ENCODE data around the gene MRPL47. TPM values are rescaled to one million over a fixed set of nuclear protein-coding genes. Genes with fewer than 3 reads are reported as not detected.

MRPL47 gene
- polyA plus RNA-seq, 1 of the 3 experiments (the other 2 are of a cell fraction) = 37.8 TPM

DNA sequence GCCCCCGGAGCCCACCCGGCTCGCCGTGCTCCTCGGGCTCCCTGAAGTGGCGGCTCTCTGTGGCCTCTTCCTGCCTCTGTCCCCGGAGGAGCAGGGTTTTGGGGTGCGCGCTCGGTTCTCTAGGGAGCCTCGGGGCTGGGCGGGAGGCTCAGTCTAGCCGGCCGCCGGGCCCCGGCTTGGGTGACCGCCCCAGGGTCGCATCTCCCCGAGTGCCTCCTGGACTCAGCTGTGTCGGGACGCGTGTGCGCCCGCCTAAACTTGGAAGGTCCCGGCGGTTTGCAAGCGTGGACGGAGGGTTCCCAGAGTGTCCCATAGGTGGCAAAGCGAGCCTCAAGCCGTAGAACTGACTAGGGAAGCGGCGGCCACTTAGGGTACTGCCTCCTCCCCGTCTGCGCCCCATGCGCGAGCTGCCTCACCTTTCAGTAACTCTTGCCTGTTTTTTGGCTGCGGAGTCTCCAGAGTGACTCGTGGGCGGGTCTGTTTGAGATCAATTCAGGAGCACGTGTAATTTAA lies 41.1 kb downstream of the MRPL47 start:
- Histone ChIP-seq H3K27me3 (ENCODE audit: insufficient read depth) (no peaks in the 10 kb centered on the region), H3F3A (replicated peaks; ENCODE audit: insufficient read depth) (no peaks in the 10 kb centered on the region), H3K27ac (ENCODE audit: low read depth in 2 of 2, low read length in 1 of 2) (peak overlapping the region; percentile 87 to 93), H3K9me3 (no peaks in the 10 kb centered on the region), H3K9me2 (no peaks in the 10 kb centered on the region), H3K9ac (peak overlapping the region; percentile 87), H4K20me1 (ENCODE audit: insufficient read depth) (no peaks in the 10 kb centered on the region), H3K36me3 (replicated peaks in 1 of 2; ENCODE audit: control insufficient read depth in 1 of 2, insufficient read depth in 2 of 2, low read length in 1 of 2) (no peaks in the 10 kb centered on the region), H3K4me2 (peak overlapping the region; percentile 89), H2AFZ (ENCODE audit: low read depth) (peak overlapping the region; percentile 94), H3K4me1 (ENCODE audit: control insufficient read depth in 1 of 2, insufficient read depth in 2 of 2, low read depth in 1 of 2, low read length in 1 of 2) (peaks cover 0 to 5% of the 10 kb centered on the region in 2 experiments; a peak in 2 of 4 replicates), H3K79me2 (ENCODE audit: insufficient read depth) (peaks cover 49% of the 10 kb centered on the region), H3K4me3 (ENCODE audit: low read depth in 2 of 2, low read length in 1 of 2) (peak overlapping the region; percentile 83 to 98)
- CTCF ChIA-PET = interaction anchor here (0.6 to 1.5 kb wide), 5 partner anchors 20 to 242 kb away, joined by 3 to 4 read pairs (median 3); no protein-coding TSS in a partner anchor
- TF ChIP-seq EP300 (IDR thresholded peaks at IDR 0.05; ENCODE audit: borderline replicate concordance in 1 of 2, low read depth in 1 of 2, low read length in 1 of 2) = no peak
- no peak for TF ChIP-seq TCF12 (IDR thresholded peaks at IDR 0.05)
- no peak for TF ChIP-seq JUND (IDR thresholded peaks at IDR 0.05)
- no peak for TF ChIP-seq RXRA (IDR thresholded peaks at IDR 0.05; ENCODE audit: borderline replicate concordance, low read depth)
- 0 out of 2 replicates have a peak, but pooled peaks have one; percentile 22 for TF ChIP-seq SIN3A (IDR thresholded peaks at IDR 0.05; ENCODE audit: borderline replicate concordance, low read depth, low read length)
- no peak for TF ChIP-seq NFIC (IDR thresholded peaks at IDR 0.05; ENCODE audit: borderline replicate concordance)
- no peak for TF ChIP-seq GATA2 (CRISPR knock-in tag; IDR thresholded peaks at IDR 0.05)
- no peak for TF ChIP-seq EZH2phosphoT487 (IDR thresholded peaks at IDR 0.05; ENCODE audit: borderline replicate concordance, low read depth)
- TF ChIP-seq MAX (IDR thresholded peaks at IDR 0.05; ENCODE audit: low read depth) = 0 out of 2 replicates have a peak, but pooled peaks have one; percentile 22
- TF ChIP-seq YY1 (IDR thresholded peaks at IDR 0.05; ENCODE audit: low read depth) = no peak
- TF ChIP-seq RCOR1 (IDR thresholded peaks at IDR 0.05; ENCODE audit: low read length) = no peak
- TF ChIP-seq FOXM1 (IDR thresholded peaks at IDR 0.05; ENCODE audit: low read depth) = no peak
- no peak for TF ChIP-seq MEF2A (IDR thresholded peaks at IDR 0.05; ENCODE audit: borderline replicate concordance, low read depth)
- TF ChIP-seq FOXJ3 (CRISPR knock-in tag; IDR thresholded peaks at IDR 0.05) = no peak
- no peak for TF ChIP-seq POLR2AphosphoS5 (IDR thresholded peaks at IDR 0.05; ENCODE audit: low read depth, low read length)
- TF ChIP-seq MXI1 (IDR thresholded peaks at IDR 0.05; ENCODE audit: low read depth, low read length) = peak; percentile 64
- no peak for TF ChIP-seq TEAD4 (IDR thresholded peaks at IDR 0.05; ENCODE audit: borderline replicate concordance, insufficient read depth)
- TF ChIP-seq NRF1 (IDR thresholded peaks at IDR 0.05; ENCODE audit: low read depth, low read length) = peak; percentile 28; the same call in 1 of the 2 replicates
- TF ChIP-seq, protein P1, sequence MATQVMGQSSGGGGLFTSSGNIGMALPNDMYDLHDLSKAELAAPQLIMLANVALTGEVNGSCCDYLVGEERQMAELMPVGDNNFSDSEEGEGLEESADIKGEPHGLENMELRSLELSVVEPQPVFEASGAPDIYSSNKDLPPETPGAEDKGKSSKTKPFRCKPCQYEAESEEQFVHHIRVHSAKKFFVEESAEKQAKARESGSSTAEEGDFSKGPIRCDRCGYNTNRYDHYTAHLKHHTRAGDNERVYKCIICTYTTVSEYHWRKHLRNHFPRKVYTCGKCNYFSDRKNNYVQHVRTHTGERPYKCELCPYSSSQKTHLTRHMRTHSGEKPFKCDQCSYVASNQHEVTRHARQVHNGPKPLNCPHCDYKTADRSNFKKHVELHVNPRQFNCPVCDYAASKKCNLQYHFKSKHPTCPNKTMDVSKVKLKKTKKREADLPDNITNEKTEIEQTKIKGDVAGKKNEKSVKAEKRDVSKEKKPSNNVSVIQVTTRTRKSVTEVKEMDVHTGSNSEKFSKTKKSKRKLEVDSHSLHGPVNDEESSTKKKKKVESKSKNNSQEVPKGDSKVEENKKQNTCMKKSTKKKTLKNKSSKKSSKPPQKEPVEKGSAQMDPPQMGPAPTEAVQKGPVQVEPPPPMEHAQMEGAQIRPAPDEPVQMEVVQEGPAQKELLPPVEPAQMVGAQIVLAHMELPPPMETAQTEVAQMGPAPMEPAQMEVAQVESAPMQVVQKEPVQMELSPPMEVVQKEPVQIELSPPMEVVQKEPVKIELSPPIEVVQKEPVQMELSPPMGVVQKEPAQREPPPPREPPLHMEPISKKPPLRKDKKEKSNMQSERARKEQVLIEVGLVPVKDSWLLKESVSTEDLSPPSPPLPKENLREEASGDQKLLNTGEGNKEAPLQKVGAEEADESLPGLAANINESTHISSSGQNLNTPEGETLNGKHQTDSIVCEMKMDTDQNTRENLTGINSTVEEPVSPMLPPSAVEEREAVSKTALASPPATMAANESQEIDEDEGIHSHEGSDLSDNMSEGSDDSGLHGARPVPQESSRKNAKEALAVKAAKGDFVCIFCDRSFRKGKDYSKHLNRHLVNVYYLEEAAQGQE (IDR thresholded peaks at IDR 0.05; ENCODE audit: low read depth, low read length) = no peak
- TF ChIP-seq ELF1 (IDR thresholded peaks at IDR 0.05) = no peak
- peak; percentile 48 for TF ChIP-seq CTCF (IDR thresholded peaks at IDR 0.05)
- TF ChIP-seq PBX3 (IDR thresholded peaks at IDR 0.05) = no peak
- POLR2A ChIA-PET = no interaction called here
- DNase-seq = peak; percentile 66
- WGBS (ENCODE audit: low lambda C conversion rate) = 0% methylated on average over 6 of the region's 40 CpGs

All from SK-N-SH (cell line).